Endothelial cell (in vitro differentiated cells): ENCODE data around the gene GAK. TPM values are rescaled to one million over a fixed set of nuclear protein-coding genes. Genes with fewer than 3 reads are reported as not detected.

Experiments
- DNase-seq: peaks from one replicate; pipeline ENCODE4 v3.0.0; 2021; ENCODE audit warnings: low spot score
- H3K27ac Mint-ChIP-seq: one replicate; pipeline ENCODE4 v1.8.0; 2021; ENCODE audit warnings: mixed read lengths, inconsistent platforms; ENCODE audit not compliant: unreplicated experiment
- H3K27me3 Mint-ChIP-seq: one replicate; pipeline ENCODE4 v1.8.0; 2021; ENCODE audit warnings: mild to moderate bottlenecking, moderate library complexity, mixed read lengths, inconsistent platforms; ENCODE audit not compliant: unreplicated experiment
- H3K36me3 Mint-ChIP-seq: one replicate; pipeline ENCODE4 v1.8.0; 2021; ENCODE audit warnings: mild to moderate bottlenecking, low read depth, mixed read lengths, inconsistent platforms; ENCODE audit not compliant: unreplicated experiment
- H3K4me1 Mint-ChIP-seq: one replicate; pipeline ENCODE4 v1.8.0; 2021; ENCODE audit warnings: mild to moderate bottlenecking, mixed read lengths, inconsistent platforms; ENCODE audit not compliant: unreplicated experiment
- H3K4me3 Mint-ChIP-seq: one replicate; pipeline ENCODE4 v1.8.0; 2021; ENCODE audit warnings: mild to moderate bottlenecking, mixed read lengths, inconsistent platforms; ENCODE audit not compliant: unreplicated experiment
- H3K9me3 Mint-ChIP-seq: one replicate; pipeline ENCODE4 v1.8.0; 2021; ENCODE audit warnings: mixed read lengths, inconsistent platforms; ENCODE audit not compliant: unreplicated experiment
- CTCF ChIP-seq: fragments of 200-600 bp; sonication (generic); IDR thresholded peaks from one replicate; pipeline ENCODE4 v1.5.0; 2021; ENCODE audit warnings: antibody characterized with exemption; ENCODE audit not compliant: unreplicated experiment
- total RNA-seq: library from RNA; stranded (reverse); fragmentation: NEBNext Ultra II Directional; extraction: Animal tissue kit (Norgen Biotek cat#: 25700); gene quantifications from one replicate; pipeline ENCODE4 v1.2.1, GENCODE V29; 2021; ENCODE audit not compliant: unreplicated experiment

The GAK gene
- total RNA-seq, 1 donor from 2014 or later, result 112 TPM

GRCh38 chr4:878796-879728, 53.1 kb downstream of the GAK start:
- Mint-ChIP-seq H3K4me1 (peaks cover 2% of the 10 kb centered on the region), H3K27ac (peak overlapping the region; percentile 71), H3K4me3 (peak overlapping the region; percentile 39)

GRCh38 chr4:877502-877901, 54.6 kb downstream of the GAK start:
- TF ChIP-seq CTCF, result no peak
- no peak for DNase-seq
- Mint-ChIP-seq H3K36me3 (peaks cover 54% of the 10 kb centered on the region), H3K27me3 (peaks cover 3% of the 10 kb centered on the region), H3K27ac (no peak overlapping the region), H3K9me3 (no peaks in the 10 kb centered on the region), H3K4me3 (peak overlapping the region; percentile 59), H3K4me1 (peaks cover 5% of the 10 kb centered on the region)

More at GRCh38 chr4:878796-879728, 53.1 kb downstream of the GAK start:
- peaks cover 2% of the 10 kb centered on the region for H3K27me3 Mint-ChIP-seq
- peaks cover 43% of the 10 kb centered on the region for H3K36me3 Mint-ChIP-seq
- DNase-seq, result no peak
- no peak for TF ChIP-seq CTCF
- H3K9me3 Mint-ChIP-seq, result no peaks in the 10 kb centered on the region

- H3K27ac Mint-ChIP-seq, result peak overlapping the region; percentile 61
- H3K36me3 Mint-ChIP-seq, result peaks cover 55% of the 10 kb centered on the region
- H3K4me1 Mint-ChIP-seq, result peaks cover 5% of the 10 kb centered on the region
- H3K9me3 Mint-ChIP-seq, result no peaks in the 10 kb centered on the region
- peak; percentile 36 for DNase-seq
- H3K27me3 Mint-ChIP-seq, result peaks cover 2% of the 10 kb centered on the region
- H3K4me3 Mint-ChIP-seq, result peak overlapping the region; percentile 59
- TF ChIP-seq CTCF, result peak; percentile 54
Observed at GRCh38 chr4:876780-877179, 55.3 kb downstream of the GAK start.

GRCh38 chr4:875818-876423, 56.2 kb downstream of the GAK start:
- no peak for TF ChIP-seq CTCF
- Mint-ChIP-seq H3K4me3 (no peak overlapping the region), H3K4me1 (peaks cover 5% of the 10 kb centered on the region), H3K27ac (no peak overlapping the region), H3K36me3 (peaks cover 62% of the 10 kb centered on the region), H3K27me3 (peaks cover 2% of the 10 kb centered on the region), H3K9me3 (no peaks in the 10 kb centered on the region)
- no peak for DNase-seq
